GM23338 (cell line): ENCODE results near the gene NAPB. TPM values are rescaled to one million over a fixed set of nuclear protein-coding genes. Genes with fewer than 3 reads are reported as not detected.

Experiments
- ATAC-seq: fragments of 200-7000 bp; cut with Tn5 transposase; 3 replicates; pipeline ENCODE4 v1.9.1; 2020
- DNase-seq: peaks from one replicate; pipeline ENCODE4 v3.0.0-alpha.2; 2015; ENCODE audit warnings: low spot score
- H2AFZ ChIP-seq: fragments of 200-600 bp; sonication (generic); 2 replicates; pipeline ENCODE4 v1.8.0; 2016; ENCODE audit warnings: antibody characterized with exemption, mild to moderate bottlenecking, moderate library complexity
- H3F3A ChIP-seq: fragments of 200-600 bp; sonication (generic); replicated peaks from 2 replicates; pipeline ENCODE4 v1.8.0; 2017; ENCODE audit warnings: antibody characterized with exemption, mixed run types, low read depth
- H3K27ac ChIP-seq: fragments of 200-600 bp; sonication (generic); 2 replicates; pipeline ENCODE4 v1.6.1; 2016; ENCODE audit warnings: low read depth
- H3K27me3 ChIP-seq: fragments of 200-600 bp; sonication (generic); 2 replicates; pipeline ENCODE4 v1.8.0; 2016; ENCODE audit warnings: mild to moderate bottlenecking, mixed run types, moderate library complexity; ENCODE audit not compliant: insufficient read depth
- H3K36me3 ChIP-seq: fragments of 200-600 bp; sonication (generic); 2 replicates; pipeline ENCODE4 v1.8.0; 2016; ENCODE audit warnings: mild to moderate bottlenecking; ENCODE audit not compliant: insufficient read depth
- H3K4me1 ChIP-seq: fragments of 200-600 bp; sonication (generic); 2 replicates; pipeline ENCODE4 v1.8.0; 2016; ENCODE audit warnings: mild to moderate bottlenecking, moderate library complexity; ENCODE audit not compliant: insufficient read depth
- H3K4me2 ChIP-seq: fragments of 200-600 bp; sonication (generic); 2 replicates; pipeline ENCODE4 v1.7.1; 2017; ENCODE audit warnings: mixed run types
- H3K4me3 ChIP-seq: fragments of 200-600 bp; sonication (generic); 2 replicates; pipeline ENCODE4 v1.6.1; 2016; ENCODE audit warnings: mixed run types
- H3K79me2 ChIP-seq: fragments of 200-600 bp; sonication (generic); replicated peaks from 2 replicates; pipeline ENCODE4 v1.8.0; 2017; ENCODE audit warnings: mild to moderate bottlenecking; ENCODE audit not compliant: insufficient read depth
- H3K9me2 ChIP-seq: fragments of 200-600 bp; sonication (generic); 2 replicates; pipeline ENCODE4 v1.8.0; 2017; ENCODE audit not compliant: insufficient read depth
- H4K20me1 ChIP-seq: fragments of 200-600 bp; sonication (generic); replicated peaks from 2 replicates; pipeline ENCODE4 v1.8.0; 2017; ENCODE audit warnings: mild to moderate bottlenecking; ENCODE audit not compliant: insufficient read depth
- H3K27ac Mint-ChIP-seq: 2 replicates; pipeline ENCODE4 v1.8.0; 2020; ENCODE audit warnings: inconsistent platforms, mild to moderate bottlenecking, moderate library complexity, mixed read lengths
- H3K27me3 Mint-ChIP-seq: 3 replicates; pipeline ENCODE4 v1.8.0; 2022; ENCODE audit warnings: low read depth, mild to moderate bottlenecking, moderate library complexity, mixed read lengths, inconsistent platforms; ENCODE audit not compliant: insufficient read depth, poor library complexity
- H3K36me3 Mint-ChIP-seq: 3 replicates; pipeline ENCODE4 v1.8.0; 2021; ENCODE audit warnings: low read depth, mild to moderate bottlenecking, inconsistent platforms, moderate library complexity, mixed read lengths
- H3K4me1 Mint-ChIP-seq: 3 replicates; pipeline ENCODE4 v1.8.0; 2020; ENCODE audit warnings: mild to moderate bottlenecking, inconsistent platforms, mixed read lengths
- H3K4me3 Mint-ChIP-seq: 3 replicates; pipeline ENCODE4 v1.8.0; 2021; ENCODE audit warnings: moderate library complexity, mild to moderate bottlenecking, inconsistent platforms, mixed read lengths
- H3K9me3 Mint-ChIP-seq: 3 replicates; pipeline ENCODE4 v1.8.0; 2020; ENCODE audit warnings: moderate library complexity, mild to moderate bottlenecking, inconsistent platforms, mixed read lengths
- CREB1 ChIP-seq: fragments of 250-450 bp; sonication (Bioruptor Pico); IDR thresholded peaks from 2 replicates; pipeline ENCODE4 v1.5.0; 2020; ENCODE audit warnings: low read depth, mild to moderate bottlenecking, moderate library complexity
- CTCF ChIP-seq, 2 experiments: fragments of 200-600 bp in 1 of 2; sonication (generic) in 1 of 2; conservative IDR thresholded peaks; 2 replicates each; pipeline versions ENCODE4 v1.5.1 to v1.6.1; 2016 to 2017; ENCODE audit warnings: antibody characterized with exemption in 2 of 2, low read depth in 2 of 2, mild to moderate bottlenecking in 2 of 2, moderate library complexity in 1 of 2
- ETS1 ChIP-seq: IDR thresholded peaks from 2 replicates; pipeline ENCODE4 v1.6.1; 2016; ENCODE audit warnings: antibody characterized with exemption
- JUNB ChIP-seq: IDR thresholded peaks from one replicate; pipeline ENCODE4 v1.6.1; 2016; ENCODE audit warnings: antibody characterized with exemption; ENCODE audit not compliant: unreplicated experiment
- NANOG ChIP-seq: IDR thresholded peaks from 2 replicates; pipeline ENCODE4 v1.6.1; 2016; ENCODE audit warnings: antibody characterized with exemption, borderline replicate concordance
- POLR2AphosphoS5 ChIP-seq: IDR thresholded peaks from 2 replicates; pipeline ENCODE4 v1.6.1; 2016; ENCODE audit warnings: antibody characterized with exemption, low read depth
- STAT1 ChIP-seq: IDR thresholded peaks from one replicate; pipeline ENCODE4 v1.6.1; 2016; ENCODE audit warnings: antibody characterized with exemption; ENCODE audit not compliant: unreplicated experiment
- ZNF331 ChIP-seq: fragments of 250-450 bp; sonication (Bioruptor Pico); IDR thresholded peaks from 2 replicates; pipeline ENCODE4 v1.5.0; 2020; ENCODE audit warnings: low read depth, mild to moderate bottlenecking, moderate library complexity
- polyA plus RNA-seq: library from polyadenylated mRNA; unstranded; fragments of >200 nt; fragmentation: Nextera tagmentation; extraction: Ambion mirVana; gene quantifications from 2 replicates; pipeline ENCODE4 v1.2.1, GENCODE V29; 2016
- total RNA-seq: library from RNA; depleted of rRNA; stranded (reverse); fragments of >200 nt; shearing (Covaris generic); gene quantifications from 2 replicates; pipeline ENCODE4 v1.2.3, GENCODE V29; 2014

The NAPB gene
- total and polyA plus RNA-seq, 2 experiments from 2014 or later = 7.3 to 18.1 TPM

GRCh38 chr20:23399568-23400241 is 21.6 kb downstream of the NAPB start:
- H4K20me1 ChIP-seq = peaks cover 44% of the 10 kb centered on the region
- ATAC-seq (no peak), DNase-seq (no peak)
- peaks cover 4% of the 10 kb centered on the region; the same call in 1 of the 2 replicates for H3K36me3 ChIP-seq
- Mint-ChIP-seq H3K27me3 (peaks cover 2% of the 10 kb centered on the region), H3K9me3 (no peaks in the 10 kb centered on the region), H3K4me3 (no peak overlapping the region), H3K4me1 (peaks cover 5% of the 10 kb centered on the region), H3K27ac (no peak overlapping the region), H3K36me3 (peaks cover 9% of the 10 kb centered on the region; the same call in 2 of the 3 replicates)
- no peaks in the 10 kb centered on the region for H3K9me2 ChIP-seq
- peaks cover 43% of the 10 kb centered on the region for H3K79me2 ChIP-seq
- no peaks in the 10 kb centered on the region for H3K27me3 ChIP-seq
- no peaks in the 10 kb centered on the region for H3K4me1 ChIP-seq
- H2AFZ ChIP-seq = no peak overlapping the region
- H3F3A ChIP-seq = no peaks in the 10 kb centered on the region
- TF ChIP-seq CTCF (conservative IDR thresholded peaks at IDR 0.05; ENCODE audit: low read depth in 2 of 2) (no peak), STAT1 (no peak), ZNF331 (CRISPR knock-in tag) (no peak), NANOG (no peak), POLR2AphosphoS5 (no peak), ETS1 (no peak), CREB1 (no peak)
- H3K27ac ChIP-seq = no peak overlapping the region
- no peak overlapping the region for H3K4me2 ChIP-seq
- H3K4me3 ChIP-seq = no peak overlapping the region

GRCh38 chr20:23397961-23398360 is 23.3 kb downstream of the NAPB start:
- no peak overlapping the region for H2AFZ ChIP-seq
- no peaks in the 10 kb centered on the region for H3K4me1 ChIP-seq
- Mint-ChIP-seq H3K36me3 (peaks cover 26% of the 10 kb centered on the region), H3K4me3 (no peak overlapping the region), H3K27ac (peak overlapping the region; percentile 26), H3K27me3 (peaks cover 4% of the 10 kb centered on the region), H3K9me3 (no peaks in the 10 kb centered on the region), H3K4me1 (peaks cover 17% of the 10 kb centered on the region)
- no peaks in the 10 kb centered on the region for H3F3A ChIP-seq
- H3K4me3 ChIP-seq = no peak overlapping the region
- peaks cover 30% of the 10 kb centered on the region for H3K79me2 ChIP-seq
- DNase-seq = no peak
- peaks cover 28% of the 10 kb centered on the region for H4K20me1 ChIP-seq
- H3K4me2 ChIP-seq = no peak overlapping the region
- peaks cover 8% of the 10 kb centered on the region; the same call in 1 of the 2 replicates for H3K36me3 ChIP-seq
- no peaks in the 10 kb centered on the region for H3K27me3 ChIP-seq
- 0 out of 2 replicates have a peak overlapping the region, but pooled peaks have one; percentile 26 for H3K27ac ChIP-seq
- H3K9me2 ChIP-seq = no peaks in the 10 kb centered on the region
- TF ChIP-seq CREB1 = no peak
- TF ChIP-seq ETS1 = no peak
- TF ChIP-seq JUNB = no peak
- TF ChIP-seq STAT1 = no peak
- no peak for TF ChIP-seq CTCF (conservative IDR thresholded peaks at IDR 0.05; ENCODE audit: low read depth in 2 of 2)
- no peak for ATAC-seq
